GM18511 (cell line): ENCODE data around the gene GSK3A.

ENCODE experiments used
- ATAC-seq: cut with Tn5 transposase; IDR thresholded peaks from one replicate; pipeline ENCODE4 v1.9.1; 2021; ENCODE audit warnings: mild to moderate bottlenecking, moderate library complexity; ENCODE audit not compliant: unreplicated experiment

GSK3A gene

DNA sequence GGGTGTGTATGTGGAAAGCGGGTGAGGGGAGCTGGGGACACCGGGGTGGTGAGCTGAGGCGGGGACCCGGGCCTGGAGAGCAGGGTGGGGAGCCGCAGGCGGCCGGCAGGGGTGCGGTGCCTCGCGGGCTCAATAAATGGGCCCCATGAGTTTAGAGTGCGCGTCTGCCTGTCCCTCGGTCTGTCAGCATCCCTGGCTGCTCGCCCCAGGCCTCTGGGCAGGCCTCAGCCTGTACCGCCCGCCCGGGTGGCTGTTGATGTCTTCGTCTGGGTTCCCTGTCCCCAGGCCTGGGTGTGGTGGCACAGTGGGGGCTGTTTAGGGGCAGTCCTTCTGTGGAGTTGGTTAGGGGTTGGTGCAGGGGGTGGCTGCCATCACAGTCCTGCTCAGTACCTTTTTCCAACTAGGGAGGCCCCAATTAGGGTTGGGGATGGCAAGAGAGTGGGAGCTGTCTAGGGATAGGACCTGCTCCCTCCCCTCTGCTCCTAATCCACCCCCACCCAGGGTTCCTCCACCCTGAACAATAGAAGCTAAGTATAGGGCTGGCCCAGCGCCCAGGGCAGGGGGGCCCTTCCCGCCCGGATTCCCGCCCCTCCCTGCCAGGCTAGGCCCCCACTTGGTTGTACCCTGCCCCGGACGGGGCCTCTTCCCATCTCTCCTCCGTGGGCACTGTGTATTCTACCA, 38.9 kb upstream of the GSK3A start:
- ATAC-seq: no peak

DNA sequence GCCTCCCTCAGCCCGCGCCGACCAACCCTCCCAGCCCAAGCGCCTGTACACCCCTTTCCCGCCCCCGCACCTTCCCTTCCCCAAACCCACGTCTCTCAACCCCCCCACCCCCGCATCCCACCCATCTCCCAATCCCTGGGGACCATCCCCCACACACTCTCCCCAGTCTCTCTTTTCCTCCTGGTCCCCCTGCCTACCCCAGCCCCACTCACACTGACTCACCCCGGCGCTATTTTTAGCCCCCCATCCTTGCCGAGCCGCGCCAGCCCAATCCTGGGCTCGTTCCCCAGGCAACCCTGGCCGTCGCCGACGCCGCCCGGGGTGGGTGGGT, 38.4 kb upstream of the GSK3A start:
- ATAC-seq: no peak

DNA sequence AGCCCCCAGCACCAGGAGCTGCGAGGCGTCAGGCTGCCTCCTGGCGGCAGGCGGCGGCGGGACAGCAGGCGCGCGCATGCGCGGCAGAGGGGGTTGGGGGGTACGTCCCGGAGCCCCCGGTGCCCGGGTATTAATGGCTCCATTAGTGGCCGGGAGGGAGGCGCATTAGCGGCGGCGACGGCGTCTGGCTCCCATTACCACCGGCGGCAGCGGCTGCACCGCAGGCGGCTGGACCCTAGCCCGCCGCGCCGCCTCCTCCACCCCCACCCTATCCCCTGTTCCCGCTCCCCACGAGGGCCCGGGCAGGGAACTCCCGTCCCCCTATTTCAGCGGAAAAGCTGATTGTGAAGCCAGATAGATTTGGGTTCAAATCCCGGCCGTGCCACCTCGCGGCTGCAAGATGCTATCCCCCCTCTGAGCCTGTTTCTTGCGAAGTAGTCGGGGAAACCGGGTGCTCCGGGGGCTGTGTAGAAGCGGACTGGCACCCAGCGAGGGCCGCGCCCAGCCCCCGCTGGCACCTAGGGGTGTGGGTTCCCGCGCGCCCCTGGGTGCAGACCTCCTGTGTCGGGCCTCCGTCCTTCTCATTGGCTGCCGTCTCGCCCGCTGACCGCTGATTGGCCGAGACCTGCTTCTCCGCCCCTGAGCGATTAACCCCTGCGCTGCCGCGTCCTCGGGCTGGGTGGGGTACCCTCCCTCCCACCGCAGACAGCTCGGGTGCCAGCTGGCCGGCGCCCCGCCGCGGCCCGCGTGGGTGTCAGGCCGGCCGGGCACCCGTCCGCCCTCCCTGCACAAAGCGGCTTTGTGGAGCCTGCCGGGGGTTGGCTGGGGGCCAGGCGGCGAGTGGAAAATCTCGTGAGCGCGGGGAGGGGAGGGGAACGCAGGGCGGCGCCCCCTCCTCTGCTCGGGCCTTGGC, 37.8 kb upstream of the GSK3A start:
- no peak for ATAC-seq

DNA sequence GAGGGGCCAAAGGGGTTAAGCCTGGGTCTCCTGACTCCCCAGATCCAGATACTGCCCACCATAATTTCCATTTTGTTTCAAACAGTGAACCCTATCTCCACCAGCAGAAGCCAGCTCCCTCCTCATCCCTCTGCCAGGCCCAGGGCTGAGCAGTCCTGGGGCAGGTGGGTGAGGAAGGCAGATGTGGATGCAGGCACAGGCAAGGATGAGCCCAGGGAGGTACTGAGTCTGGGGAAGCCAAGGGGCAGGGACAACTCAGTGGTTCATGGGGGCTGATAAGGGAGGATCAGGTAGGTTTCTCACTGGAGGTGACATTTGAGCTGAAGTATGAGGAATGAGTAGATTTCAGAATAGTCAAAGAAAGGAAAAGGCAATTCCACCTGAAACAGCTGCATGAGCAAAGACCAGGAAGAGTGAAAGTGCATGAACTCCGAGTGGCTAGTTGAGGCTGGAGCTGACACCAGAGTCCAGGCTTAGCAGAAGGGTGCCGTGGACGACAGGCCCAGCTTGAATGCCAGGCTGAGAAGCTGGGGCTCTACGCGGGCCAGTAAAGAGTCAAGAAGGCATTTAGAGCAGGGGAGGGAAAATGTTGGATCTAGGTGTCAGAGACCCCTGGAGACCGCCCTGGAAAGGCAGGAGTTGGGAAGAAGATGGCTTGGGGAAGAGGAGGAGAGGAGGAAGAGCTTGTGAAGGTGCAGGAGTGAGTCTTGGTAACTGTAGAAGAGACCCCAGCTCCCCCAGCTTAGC, 36.9 kb upstream of the GSK3A start:
- no peak for ATAC-seq

DNA sequence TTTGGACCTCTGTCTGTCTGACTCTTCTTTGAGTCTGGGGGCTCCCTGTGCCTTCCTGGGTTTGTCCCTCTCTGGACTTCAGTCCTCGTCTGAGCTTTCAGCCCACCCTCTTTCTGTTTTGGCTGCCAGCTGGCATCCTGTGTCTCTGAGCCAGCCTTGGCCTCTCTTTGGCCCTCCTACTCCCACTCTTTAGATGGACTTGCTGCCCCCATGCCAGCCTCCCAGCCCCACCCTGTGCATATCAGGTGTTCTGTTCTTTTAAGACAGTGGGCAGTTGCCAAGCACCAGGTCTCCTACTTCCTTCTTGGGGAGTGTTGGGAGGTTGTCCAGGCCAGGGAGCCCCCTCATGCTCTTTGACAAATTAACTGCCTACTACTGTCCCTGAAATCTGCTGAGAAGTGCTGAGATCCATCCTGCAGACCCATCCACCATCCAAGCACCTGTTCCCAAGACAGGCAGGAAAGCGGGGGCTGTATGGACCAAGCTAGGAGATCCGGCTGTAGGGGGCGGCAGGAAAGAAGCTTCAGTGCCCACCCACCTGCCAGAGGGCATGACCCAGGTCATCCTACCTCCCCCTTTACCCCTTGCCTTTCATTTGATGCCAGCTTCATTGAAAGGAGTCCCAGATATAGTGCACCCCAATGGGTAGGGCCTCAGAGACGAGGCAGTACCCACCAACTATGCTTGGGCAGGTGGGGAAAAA, 36.2 kb upstream of the GSK3A start:
- ATAC-seq: no peak

DNA sequence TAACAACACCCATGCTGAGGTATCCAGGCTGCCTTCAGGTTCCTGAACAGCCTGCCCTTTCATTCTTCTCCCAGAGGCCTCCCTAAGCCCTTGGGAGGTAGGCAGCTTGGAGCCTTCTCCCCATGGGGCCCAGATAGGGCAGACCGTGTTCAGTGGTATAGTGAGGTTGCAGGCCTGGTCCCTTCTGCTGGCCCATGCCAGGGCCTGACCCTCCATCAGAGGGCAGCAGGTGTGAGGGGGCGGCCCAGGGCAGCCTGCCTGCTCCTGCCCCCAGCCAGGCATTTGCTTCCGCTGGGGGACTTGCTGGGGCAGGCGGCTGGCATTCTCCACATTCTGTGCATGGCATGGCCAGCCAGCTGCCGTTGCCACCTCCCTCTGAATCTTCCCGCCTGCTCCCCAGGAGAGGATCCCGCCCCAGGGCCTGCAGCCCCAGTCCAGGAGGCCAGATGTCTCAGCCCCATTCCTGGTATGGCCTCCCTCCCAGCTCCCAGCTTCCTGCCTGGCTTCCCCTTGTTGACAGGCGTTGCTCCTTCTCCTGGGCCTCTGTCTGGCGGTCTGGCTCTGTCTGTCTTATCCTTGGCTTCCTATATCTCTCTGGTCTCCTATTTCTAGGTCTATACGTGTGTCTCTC, 35.5 kb upstream of the GSK3A start:
- ATAC-seq: no peak

DNA sequence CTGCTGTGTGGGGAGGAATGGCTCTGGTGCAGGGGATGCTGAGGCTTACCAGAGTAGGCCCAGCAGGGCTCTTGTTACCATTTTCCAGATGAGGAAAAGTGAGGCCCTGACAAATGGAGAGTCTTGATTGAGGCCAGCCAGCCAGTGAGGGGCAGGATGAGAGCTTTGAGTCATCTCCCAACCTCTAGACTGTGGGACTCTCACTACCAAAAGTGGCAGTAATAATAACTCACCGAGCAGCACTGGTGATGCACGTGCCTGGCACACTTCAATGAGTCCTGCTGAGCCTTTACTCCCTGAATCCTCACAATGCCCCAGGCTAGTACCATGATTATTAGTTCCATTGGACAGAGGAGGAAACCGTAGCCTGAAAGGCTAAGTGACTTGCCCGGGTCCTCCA, 34.4 kb upstream of the GSK3A start:
- no peak for ATAC-seq

DNA sequence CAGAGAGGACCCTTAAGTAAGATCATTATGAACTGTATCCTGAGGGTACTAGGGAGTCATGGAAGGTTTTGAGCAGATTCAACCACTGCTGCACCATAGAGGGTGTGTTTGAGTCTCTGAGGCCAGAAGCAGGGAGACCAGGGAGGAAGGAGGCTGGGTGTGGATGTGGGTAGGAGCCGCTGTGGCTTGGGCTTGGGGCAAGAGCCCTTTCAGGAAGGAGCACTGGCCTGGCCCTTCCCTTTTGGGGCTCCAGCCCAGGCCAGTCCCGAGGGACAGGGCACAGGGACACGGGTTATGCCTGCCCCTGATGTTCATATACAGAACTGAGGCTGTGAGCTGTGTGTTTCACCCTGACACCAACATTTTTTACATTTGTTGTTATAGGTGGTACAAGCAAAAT, 33.9 kb upstream of the GSK3A start:
- no peak for ATAC-seq

DNA sequence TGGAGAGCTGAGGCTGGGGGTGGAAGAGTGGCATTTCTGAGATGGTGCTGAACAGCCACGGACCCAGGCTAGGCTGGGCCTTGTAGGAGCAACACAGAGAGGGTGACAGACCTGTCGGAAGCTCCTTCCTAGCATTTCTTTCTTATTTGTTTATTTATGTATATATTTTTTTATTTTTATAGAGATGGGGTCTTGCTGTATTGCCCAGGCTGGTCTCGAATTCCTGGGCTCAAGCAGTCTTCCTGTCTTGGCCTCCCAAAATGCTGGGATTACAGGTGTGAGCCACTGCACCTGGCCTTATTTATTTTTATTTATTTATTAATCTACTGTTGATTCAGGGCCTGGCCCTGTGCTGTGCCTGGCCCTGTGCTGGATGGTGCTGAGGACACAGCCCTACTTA, 33.1 kb upstream of the GSK3A start:
- no peak for ATAC-seq

DNA sequence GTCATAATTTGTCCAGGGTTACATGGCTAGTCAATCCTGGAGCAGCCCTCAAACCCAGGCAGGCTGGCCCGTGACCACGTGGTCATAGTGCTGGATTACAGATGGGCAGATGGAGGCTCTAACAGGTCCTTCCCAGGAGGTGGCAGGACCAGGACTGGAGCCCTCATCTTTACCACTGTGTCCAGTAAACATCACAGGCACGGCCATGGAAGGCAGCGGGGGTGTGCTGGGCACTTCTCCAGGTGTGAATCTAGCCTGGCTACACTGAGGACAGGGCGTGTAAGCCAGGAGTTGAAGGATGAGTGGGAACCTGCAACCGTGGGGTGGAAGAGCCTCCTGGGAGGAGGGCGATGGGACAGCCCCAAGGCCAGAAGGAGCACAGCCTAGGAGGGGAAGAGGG, 32.7 kb upstream of the GSK3A start:
- no peak for ATAC-seq

DNA sequence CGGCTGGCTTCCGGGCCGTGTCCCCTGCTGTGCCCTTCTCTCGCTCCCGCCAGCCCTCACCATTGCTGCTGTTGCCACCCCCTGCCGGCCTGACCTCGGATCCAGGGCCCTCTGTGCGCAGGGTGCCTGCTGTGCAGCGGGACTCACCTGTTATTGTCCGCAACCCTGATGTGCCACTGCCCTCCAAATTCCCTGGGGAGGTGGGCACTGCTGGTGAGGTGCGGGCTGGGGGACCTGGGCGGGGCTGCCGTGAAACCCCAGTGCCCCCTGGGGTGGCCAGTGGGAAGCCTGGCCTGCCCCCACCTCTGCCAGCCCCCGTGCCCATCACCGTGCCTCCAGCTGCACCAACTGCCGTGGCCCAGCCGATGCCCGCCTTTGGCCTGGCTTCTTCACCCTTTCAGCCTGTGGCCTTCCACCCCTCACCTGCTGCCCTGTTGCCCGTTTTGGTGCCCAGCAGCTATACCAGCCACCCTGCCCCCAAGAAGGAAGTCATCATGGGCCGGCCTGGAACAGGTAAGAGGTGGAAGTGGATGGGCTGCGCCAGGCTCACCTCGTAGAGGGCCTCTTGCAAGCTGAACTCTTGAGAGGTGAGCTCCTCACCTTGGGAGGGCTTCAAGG, 31.8 kb upstream of the GSK3A start:
- no peak for ATAC-seq

DNA sequence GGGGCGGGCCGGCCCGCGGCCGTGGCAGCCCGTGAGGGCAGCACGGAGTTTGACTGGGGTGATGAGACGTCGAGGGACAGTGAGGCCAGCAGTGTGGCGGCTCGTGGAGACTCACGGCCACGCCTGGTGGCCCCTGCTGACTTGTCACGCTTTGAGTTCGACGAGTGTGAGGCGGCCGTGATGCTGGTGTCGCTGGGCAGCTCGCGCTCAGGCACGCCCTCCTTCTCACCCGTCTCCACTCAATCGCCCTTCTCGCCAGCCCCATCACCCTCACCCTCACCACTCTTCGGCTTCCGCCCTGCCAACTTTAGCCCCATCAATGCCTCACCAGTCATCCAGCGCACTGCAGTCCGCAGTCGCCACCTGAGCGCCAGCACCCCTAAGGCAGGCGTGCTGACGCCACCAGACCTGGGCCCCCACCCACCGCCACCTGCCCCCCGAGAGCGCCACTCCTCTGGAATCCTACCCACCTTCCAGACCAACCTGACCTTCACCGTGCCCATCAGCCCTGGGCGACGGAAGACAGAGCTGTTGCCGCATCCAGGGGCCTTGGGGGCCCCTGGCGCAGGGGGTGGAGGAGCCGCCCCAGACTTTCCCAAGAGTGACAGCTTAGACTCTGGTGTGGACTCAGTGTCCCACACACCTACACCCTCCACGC, 31.1 kb upstream of the GSK3A start:
- ATAC-seq: no peak

DNA sequence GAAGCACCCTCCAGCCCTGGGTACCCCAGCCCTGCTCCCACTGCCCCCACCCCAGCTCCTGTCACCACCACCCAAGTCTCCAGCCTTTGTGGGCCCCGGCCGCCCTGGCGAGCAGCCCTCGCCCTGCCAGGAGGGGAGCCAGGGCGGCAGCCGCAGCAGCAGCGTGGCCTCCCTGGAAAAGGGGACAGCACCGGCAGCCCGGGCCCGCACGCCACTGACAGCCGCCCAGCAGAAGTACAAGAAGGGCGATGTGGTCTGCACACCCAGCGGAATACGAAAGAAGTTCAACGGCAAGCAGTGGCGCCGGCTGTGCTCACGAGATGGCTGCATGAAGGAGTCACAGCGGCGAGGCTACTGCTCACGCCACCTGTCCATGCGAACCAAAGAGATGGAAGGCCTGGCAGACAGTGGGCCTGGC, 30.6 kb upstream of the GSK3A start:
- ATAC-seq: no peak

DNA sequence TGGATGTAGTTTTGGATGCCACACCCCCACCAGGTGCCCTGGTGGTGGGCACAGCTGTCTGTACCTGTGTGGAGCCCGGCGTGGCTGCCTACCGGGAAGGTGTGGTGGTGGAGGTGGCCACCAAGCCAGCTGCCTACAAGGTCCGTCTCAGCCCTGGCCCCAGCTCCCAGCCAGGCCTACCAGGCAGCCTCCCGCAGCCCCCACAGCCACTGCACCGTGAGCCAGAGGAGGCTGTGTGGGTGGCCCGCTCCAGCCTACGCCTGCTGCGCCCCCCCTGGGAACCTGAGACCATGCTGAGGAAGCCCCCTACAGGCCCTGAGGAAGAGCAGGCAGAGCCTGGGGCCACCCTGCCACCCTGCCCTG, 30.1 kb upstream of the GSK3A start:
- no peak for ATAC-seq

DNA sequence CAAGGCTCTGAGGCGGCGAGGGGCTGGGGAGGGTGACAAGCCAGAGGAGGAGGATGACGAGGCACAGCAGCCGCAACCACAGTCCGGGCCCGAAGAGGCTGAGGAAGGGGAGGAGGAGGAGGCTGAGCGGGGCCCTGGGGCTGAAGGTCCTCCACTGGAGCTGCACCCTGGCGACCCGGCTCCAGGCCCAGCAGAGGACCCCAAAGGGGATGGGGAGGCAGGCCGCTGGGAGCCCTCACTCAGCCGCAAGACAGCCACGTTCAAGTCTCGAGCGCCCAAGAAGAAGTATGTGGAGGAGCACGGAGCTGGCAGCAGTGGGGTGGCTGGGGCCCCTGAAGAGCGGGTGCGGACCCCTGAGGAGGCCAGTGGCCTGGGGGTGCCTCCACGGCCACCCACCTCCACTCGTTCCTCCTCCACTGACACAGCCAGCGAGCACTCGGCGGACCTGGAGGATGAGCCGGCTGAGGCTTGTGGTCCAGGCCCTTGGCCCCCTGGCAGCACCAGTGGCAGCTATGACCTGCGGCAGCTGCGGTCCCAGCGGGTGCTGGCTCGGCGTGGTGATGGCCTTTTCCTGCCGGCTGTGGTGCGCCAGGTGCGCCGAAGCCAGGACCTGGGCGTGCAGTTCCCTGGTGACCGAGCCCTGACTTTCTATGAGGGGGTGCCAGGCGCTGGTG, 29.6 kb upstream of the GSK3A start:
- ATAC-seq: no peak

DNA sequence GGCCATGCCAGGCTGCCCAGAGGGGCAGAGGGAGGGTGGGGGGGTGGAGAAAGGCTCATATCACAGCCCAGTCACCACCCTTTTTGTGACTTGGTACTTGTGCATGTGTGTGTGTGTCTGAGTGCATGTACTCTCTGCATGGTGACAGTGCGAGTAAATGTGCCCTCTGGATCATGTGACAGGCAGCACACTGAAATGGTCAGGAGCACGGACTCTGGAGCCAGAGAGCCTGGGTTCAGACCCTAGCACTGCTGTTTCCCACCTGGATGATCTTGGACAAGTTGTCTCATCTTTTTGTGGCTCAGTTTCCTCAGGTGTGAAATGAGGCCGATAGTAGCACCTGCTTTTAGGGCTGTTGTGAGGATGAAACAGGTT, 28.6 kb upstream of the GSK3A start:
- no peak for ATAC-seq

DNA sequence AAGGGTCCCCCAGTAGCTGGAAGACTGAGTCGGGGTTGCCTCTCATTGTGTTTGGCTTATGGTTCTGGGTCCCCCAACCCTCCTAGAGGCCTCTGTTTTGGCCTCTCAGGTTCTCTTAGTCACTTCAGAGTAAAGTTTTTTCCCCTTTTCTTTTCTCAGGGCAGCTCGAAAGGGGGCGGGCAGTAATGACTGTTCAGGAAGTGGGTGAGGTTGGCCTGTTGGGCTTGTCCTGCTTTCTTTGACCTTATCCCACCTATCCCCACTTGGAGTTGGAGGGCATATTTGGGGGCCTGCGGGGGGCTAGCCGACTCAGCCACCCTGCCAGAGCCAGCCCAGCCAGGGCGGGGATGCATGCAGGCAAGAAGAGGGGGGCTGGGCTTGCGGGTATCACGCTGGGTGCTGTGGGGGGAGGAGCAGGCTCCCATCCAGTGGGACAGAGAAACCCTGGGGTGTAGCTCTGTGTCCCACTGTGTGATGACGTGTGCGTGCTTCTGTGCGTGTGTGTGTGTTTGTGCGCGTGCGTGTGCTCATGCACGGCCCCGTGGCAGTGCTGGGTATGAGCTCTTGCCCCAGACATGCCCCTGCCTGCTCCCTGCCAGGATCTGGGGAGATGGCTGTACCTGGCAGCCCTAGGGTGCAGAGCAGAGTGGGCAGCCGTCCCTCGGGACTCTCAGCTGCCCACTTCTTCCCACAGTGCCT, 28.1 kb upstream of the GSK3A start:
- ATAC-seq: no peak

DNA sequence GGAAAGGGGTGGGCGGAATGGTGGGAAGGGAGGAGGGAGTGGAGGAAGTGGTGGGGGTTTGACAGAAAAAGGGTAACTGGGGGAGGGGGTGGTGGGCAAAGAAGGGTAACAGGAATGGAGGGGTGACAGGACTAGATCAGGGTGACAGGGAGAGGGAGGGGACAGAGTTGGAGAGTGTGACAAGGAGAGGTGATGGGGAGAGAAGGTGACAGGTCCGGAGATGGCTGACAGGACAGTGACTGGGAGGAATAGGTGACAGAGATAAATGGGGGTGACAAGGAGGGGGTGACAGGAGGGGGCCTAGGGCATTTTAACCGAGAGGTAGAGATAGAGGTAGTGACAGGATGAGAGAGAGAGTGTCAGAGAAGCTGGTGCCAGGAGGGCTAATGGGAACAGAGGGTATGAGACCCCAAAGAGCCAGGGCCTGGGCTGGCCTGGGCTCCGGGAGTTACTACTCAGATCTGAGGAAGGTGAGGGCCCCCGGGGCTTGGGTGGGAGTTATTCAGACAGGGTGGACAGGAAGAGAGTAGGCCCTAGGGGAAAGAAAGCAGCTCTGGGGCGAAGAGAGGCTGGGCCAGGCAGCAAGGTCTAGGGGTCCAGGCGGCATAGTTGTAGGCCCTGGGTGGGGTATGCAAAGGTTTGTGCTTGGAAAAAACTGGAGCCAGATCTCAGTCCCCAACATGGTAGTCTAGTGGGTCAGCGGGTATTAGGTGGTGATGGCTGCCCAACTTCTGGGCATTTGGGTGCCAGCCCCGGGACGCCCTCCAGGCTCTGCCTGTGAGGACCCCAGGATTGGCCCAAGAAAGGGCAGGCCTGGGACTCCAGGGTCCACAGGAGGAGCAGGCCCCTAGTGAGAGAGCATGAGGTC, 27.3 kb upstream of the GSK3A start:
- ATAC-seq: no peak
